HL-60 (cell line): ENCODE measurements around the gene ST6GALNAC4.

ENCODE experiments used
- POLR2AphosphoS5 ChIP-seq: IDR thresholded peaks from 2 replicates; pipeline ENCODE4 v1.6.1; 2012; ENCODE audit warnings: low read depth
- REST ChIP-seq: IDR thresholded peaks from 2 replicates; pipeline ENCODE4 v1.6.1; 2012; ENCODE audit warnings: low read depth; ENCODE audit not compliant: insufficient replicate concordance
- SPI1 ChIP-seq: IDR thresholded peaks from 2 replicates; pipeline ENCODE4 v1.6.1; 2012; ENCODE audit warnings: low read depth, mild to moderate bottlenecking, borderline replicate concordance
- TF ChIP-seq, protein P1 (sequence below): IDR thresholded peaks from one replicate; pipeline ENCODE4 v1.5.1; 2011; ENCODE audit warnings: low read length, control low read depth, inconsistent platforms; ENCODE audit not compliant: insufficient read depth

DNA sequence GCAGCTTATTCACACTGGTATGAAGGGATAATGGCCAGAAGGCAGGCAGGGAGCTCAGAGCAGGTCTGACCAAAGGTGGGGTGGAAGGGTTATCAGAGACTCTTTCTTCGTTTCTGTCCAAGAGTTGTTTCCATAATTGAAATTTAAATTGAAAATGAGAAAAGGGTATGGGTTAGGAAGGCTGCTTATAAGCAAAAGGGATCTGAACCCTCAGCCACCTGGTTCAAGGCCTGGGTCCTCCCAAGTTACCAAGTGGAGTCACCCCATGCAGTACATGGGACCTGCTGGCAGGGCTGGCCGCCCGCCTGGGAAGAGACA is 46.2 kb upstream of the ST6GALNAC4 start:
- TF ChIP-seq, protein P1, sequence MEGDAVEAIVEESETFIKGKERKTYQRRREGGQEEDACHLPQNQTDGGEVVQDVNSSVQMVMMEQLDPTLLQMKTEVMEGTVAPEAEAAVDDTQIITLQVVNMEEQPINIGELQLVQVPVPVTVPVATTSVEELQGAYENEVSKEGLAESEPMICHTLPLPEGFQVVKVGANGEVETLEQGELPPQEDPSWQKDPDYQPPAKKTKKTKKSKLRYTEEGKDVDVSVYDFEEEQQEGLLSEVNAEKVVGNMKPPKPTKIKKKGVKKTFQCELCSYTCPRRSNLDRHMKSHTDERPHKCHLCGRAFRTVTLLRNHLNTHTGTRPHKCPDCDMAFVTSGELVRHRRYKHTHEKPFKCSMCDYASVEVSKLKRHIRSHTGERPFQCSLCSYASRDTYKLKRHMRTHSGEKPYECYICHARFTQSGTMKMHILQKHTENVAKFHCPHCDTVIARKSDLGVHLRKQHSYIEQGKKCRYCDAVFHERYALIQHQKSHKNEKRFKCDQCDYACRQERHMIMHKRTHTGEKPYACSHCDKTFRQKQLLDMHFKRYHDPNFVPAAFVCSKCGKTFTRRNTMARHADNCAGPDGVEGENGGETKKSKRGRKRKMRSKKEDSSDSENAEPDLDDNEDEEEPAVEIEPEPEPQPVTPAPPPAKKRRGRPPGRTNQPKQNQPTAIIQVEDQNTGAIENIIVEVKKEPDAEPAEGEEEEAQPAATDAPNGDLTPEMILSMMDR, result no peak
- TF ChIP-seq POLR2AphosphoS5 (no peak), SPI1 (no peak), REST (no peak)
